Measurements from ENCODE around the gene SLC51A. TPM values are rescaled to one million over a fixed set of nuclear protein-coding genes. Genes with fewer than 3 reads are reported as not detected.

The SLC51A gene
- total and polyA plus RNA-seq, 2 of the 8 experiments (the other 6 are each of a cell fraction or from before 2014, with no cell fraction given), result 6.3 to 9.8 TPM

DNA sequence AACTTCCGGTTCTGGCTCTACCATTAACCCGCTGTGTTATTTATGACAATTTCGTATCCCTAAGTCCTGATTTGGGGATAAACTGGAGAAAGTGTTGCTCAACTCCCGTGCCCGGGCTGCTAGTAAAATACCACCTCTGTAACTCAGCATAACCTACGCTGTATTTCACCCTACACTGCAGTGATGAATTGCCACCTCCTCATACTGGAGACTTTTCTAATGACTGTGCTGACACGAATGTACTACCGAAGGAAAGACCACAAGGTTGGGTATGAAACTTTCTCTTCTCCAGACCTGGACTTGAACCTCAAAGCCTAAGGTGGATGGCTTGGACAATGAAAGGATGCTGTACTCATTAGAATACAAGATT is 16.5 kb downstream of the SLC51A start (continued):
- no peak for TF ChIP-seq JUND (IDR thresholded peaks at IDR 0.05; ENCODE audit: low read length)
